TTC549 (cell line): ENCODE measurements around the gene VASH1.
"Not testable (repeated sequence)": the region's sequence is repeated elsewhere in the genome, so short reads cannot be mapped to it uniquely, and the experiment has no call there.

ENCODE experiments used
- FAIRE-seq: peaks from 2 replicates; lab custom pipeline; 2012; peaks lifted over from hg19 to GRCh38; lab: Jason Lieb, UNC

The VASH1 gene

DNA sequence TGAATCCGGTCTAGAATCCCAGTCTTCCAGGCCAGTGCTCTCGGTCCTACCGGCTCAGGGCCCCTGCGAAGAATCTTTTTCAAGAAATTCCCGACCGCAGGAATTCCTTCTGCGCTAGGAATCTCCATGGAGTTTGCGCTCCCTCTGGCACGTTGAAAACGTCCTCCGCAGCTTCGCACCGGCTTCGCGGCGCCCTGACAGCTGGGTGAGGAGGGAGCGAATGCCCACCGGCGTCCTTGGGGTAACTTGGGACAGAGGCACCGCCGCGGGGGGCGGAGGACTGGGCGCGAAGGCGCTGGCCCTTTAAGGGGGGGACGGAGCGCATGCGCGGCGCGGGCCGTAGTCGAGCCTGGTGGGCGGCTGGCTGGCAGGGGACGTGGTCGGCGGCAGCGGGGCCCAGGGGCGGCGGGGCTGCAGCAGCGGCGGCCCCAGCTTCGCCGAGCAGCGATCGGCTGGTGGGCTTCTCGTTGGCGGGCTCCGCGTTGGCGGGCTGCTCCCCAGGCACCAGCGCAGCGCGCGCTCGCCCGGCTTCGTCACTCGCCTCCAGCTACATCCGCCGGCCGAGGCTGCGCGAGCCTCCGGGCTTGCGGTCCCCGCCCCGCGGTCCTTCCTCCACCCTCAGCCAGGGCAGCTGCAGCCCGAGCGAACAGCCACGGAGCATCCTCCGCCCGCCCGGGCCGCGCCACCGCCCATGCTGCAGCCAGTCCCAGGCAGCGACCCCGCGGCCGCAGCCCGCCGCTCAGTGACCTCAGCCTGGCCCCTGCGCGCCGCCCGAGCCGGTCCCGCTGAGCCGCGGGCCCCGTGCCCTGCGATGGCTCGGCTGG lies at the start of gene VASH1:
TSS of gene VASH1 (plus strand) at position 333 of the 824 bp plus-strand sequence. CDS start 1,354 bp downstream, outside the sequence.
- FAIRE-seq, result no peak

DNA sequence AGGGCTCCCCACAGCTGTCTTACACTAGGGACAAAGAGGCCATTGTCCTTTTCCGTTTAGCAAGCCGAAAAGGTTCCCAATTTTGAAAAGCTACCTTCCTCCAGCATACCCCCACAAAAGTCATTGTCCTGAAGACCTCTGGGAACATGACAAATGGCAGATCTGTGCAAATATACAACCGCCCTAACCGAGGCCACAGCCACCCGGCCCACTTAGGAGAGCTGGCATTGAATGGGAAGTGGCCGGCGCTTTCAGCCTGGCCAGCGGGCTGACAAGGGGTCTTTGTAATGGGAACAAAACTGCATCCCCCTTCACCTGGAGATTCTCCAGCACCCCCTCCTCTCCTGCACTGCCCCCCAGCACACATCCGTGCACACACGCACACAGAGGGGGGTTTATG lies 48.1 kb upstream of the VASH1 start:
- FAIRE-seq, result no peak

DNA sequence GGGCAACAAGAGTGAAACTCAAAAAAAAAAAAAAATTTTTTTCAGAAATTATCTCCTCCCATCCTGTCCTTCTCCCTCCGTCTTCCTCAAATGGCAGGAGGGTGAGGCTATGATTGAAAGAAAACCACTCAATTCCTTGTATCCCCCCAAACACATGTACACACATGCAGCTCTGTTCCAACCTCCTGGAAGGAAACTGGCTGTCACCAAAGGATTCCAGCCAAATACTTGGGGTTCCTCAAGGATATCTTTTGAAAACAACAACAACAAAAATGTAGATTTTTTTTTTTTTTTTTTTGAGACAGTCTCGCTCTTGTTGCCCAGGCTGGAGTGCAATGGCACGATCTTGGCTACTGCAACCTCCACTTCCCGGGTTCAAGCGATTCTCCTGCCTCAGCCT lies 46.8 kb upstream of the VASH1 start:
- FAIRE-seq, result no peak

DNA sequence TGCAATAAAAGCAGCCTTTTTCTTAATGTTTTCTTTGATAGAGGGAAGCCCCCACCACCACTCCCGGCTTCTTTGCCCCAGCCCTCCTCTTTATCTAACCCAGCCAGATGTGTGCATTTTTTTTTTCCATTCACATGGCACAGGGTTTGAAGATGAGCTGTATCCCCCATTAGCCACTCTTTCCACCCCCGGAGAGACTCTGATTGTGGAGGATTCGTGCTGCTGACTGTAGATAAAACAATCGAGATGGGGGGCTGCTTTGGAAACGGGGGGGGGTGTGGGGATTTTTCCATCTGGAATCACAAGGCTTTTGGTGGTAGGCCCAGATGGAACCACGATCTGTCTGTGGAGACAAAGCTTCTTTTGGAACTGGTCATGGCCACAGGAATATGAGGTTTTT lies 46.2 kb upstream of the VASH1 start:
- FAIRE-seq, result no peak

DNA sequence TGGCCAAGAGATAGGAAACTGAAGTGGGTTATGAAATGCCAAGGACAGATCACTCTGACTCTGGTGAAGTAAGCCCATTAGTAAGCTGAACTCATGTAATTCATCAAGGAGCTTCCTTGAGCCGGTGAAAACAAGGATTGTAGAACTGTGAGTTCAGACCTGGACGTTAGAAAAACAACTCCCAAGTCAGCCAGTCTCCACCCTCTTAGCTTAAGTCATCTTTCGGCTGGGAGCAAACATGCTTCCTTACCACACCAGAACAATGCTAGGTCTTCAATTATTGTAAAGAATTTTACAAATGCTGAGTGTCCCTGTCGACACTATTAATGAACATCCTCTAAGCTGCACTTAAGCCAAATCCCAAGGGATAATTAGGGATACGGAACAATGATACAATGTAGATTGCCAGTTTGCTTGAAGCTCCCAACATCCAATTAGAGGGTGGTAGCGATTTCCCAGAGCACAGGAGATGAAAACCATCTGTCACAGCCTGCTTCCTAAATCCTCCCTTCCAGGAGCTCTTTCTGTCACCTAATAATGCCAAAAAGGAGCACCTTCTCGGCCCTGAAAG lies 45.7 kb upstream of the VASH1 start:
- no peak for FAIRE-seq

DNA sequence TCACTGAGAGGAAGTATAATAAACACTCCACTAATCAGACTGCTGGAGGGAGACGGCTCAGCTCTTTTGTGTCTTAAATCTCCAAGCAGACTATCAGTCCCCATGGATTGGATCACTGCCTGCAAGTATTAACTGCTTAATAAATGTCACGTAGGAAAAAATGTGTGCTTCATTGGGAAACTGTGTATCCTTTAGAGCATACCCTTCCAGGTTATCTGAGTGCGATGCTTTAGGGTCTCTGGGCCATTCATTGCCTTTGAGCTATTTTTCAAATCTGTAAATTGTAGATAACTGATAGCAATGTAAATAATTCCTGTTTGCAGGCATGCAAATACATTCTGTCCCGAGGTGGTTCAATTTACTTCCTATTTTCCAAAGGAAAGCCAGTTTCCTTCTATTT lies 45.0 kb upstream of the VASH1 start:
- no peak for FAIRE-seq

DNA sequence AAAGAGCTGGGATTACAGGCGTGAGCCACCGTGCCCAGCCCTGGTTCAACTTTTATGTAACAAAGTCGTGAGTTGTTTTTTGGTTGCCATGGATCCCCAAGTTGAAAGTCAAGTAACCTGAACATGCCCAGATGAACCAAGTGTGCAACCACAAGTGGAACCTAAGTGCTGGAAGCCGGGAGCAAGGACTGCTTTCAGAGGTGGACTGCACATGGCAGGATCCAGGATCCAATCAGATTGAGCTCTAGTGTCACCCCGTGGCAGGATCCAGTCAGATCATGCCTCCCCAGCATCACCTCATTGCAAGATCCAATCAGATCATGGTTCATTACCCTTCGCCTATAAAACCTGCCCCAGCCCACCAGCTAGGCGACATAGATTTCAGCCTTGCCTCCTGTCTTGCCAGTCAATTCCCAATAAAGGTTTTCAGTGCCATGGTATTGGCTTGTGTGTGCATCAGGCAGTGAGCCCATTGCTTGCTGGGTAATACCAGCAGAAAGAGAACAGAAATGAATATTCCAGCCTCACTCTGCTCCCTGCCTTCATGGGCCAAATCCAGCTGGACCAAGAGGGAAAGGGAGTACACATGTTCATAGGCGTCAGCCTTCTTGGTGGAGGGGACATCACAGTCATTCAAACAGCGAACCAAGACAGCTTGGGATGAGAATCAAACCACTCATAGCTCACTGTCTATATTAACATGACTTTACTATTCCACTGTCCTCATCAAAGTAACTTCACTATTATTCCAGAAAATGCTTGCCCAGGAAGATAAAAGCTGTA lies 43.6 kb upstream of the VASH1 start:
- no peak for FAIRE-seq

DNA sequence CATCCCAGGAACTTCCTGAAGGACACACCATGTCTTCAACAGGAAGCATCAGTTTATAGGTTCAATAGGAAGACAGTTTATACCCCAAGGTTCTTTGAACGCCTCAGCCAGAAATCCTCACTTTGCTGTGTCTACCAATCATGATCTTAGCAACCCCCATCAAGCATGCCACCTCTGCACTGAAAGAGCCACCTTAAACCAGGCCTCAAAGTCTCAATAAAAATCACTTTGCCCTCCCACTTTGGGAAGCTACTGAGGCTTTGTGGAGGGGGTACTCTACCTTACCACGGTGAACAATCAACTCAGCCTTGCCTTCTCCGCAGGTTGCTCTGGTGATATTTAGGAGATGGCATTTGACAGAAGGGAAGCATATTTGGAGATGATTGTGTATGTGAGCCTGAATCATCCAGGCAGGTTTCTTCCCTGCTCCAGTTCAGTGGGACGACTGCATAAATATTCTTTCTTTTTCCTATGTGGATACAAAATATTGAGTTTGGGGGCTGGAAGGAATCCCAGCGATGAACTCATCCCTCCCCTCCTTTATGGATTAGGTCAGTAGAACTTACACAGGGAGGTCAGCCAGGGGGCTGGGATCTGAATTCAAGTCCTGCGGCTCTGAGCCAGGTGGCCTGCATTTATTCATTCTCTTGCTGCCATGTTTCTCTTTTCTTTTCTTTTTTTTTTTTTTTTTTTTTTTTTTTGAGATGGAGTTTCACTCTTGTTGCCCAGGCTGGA lies 42.8 kb upstream of the VASH1 start:
- FAIRE-seq, result no peak

DNA sequence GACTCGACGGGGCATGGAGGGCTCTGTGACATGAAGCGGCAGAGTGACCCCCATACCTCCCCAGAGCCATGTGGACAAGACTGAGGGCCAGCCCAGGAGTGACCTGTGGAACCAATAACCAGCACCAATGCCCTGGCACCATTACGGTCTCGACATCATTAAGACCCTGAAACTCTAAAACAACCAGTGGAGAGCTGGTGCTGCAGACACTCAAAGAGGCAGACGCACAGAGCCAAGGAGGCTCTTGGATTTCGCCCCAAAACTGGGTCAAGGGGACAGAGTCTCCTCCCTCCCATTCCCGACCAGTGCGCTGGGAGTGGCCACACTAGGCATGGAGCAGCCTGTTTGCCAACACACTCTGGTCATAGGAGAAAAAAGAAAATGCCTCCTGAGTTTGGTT lies 41.6 kb upstream of the VASH1 start:
- no peak for FAIRE-seq

DNA sequence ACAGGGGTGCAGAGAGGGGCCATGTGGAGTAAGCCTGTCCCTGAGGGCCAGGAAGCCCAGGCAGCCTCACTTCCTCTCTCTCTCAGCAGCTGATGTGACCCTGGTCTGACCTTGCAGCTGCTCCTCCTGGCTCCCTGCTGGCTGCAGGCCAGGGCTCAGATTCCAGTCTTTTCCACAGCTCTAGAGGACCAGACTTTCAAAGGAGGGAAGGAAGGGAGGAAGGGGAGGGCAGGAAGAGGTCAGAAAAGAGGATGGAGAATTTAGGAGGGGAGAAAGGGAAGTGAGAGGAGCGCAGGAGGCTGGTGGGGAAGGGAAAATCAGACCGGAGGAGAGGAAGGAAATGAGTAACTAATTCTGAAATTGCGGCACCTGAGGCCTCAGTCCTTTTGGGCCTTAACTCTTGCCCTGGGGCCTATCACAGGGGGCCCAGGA lies 40.9 kb upstream of the VASH1 start:
- FAIRE-seq, result no peak

DNA sequence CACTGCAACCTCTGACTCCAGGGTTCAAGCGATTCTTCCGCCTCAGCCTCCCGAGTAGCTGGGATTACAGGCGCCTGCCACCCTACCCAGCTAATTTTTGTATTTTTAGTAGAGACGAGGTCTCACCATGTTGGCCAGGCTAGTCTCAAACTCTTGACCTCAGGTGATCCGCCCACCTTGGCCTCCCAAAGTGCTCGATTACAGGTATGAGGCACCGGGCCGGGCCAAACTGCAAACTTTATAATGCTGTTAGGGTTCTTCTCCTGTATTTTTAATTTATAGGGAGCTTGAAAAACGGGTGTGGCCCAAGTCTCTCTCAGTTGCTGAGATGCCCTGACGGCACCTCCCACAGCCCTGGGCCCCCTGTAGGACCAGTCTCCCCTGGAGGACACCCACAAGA lies 39.8 kb upstream of the VASH1 start:
- FAIRE-seq, result not testable (repeated sequence)

DNA sequence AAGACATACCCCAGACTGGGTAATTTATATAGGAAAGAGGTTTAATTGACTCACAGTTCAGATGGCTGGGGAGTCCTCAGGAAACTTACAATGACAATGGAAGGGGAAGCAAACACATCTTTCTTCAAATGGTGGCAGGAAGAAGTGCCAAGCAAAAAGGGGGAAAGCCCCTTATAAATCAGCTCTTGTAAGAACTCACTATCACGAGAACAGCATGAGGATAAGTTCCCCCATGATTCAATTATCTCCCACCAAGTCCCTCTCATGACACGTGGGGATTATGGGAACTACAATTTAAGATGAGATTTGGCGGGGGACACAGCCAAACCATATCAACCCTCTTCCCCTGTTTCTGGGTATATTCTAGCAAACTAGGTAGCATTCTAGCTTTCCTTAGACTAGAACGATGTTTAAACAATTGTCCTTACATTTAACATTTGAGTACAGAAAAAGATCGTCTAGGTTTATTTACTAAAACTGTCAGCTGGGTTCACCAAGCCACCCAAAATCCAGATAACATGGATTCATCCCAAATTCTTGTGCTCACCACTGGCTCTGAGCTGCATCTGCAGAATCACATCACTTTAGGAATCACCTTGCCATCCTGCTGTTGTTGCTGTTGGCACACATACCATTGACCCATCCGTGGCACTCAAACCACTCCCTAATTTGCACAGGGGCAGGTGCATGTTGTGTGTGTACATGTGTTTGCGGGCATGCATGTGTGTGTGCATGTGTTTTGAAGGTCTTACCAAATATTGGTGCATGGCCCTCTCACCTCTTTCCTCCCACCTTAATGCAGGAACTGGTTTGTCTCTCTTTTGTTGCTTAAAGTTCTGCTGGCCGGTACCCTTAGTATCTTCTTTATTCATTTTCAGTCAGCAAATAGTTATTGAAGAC lies 36.4 kb upstream of the VASH1 start:
- no peak for FAIRE-seq

DNA sequence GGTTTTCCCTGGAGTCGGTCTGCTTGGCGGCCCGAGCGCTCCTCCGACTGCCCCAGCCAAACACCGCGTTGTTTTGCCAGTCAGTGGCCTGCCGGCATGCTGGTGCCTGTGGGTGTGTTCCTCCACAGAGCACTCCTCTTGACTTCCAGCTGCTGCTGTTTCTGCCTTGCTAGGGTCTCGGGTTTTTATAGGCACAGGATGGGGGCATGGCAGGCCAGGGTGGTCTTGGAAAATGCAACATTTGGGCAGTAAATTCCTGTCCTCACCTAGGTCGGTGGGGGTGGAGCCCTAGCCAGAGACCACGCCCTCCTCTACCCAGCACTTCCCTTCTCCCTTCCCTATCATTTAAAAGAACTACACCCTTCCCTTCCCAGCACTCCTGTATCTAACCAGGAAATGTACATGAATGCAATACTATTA lies 34.7 kb upstream of the VASH1 start:
- no peak for FAIRE-seq

DNA sequence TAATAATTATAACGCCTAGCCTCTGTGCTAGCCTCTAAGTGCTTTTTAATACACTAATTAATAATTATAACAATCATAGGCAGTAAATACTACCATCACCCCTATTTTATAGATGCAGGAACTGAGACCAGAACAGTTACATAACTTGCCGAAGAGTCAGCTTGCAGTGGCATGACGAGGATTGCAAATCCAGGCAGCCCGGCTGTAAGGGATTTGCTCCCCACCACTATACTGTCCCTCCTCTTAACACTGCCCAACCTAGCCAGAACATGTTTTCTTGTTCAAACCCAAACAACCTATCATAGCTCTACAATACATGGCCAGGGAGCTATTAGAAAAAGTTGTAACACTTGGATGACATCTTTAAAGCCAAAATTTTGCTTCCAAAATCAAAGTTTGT lies 33.9 kb upstream of the VASH1 start:
- FAIRE-seq, result no peak

DNA sequence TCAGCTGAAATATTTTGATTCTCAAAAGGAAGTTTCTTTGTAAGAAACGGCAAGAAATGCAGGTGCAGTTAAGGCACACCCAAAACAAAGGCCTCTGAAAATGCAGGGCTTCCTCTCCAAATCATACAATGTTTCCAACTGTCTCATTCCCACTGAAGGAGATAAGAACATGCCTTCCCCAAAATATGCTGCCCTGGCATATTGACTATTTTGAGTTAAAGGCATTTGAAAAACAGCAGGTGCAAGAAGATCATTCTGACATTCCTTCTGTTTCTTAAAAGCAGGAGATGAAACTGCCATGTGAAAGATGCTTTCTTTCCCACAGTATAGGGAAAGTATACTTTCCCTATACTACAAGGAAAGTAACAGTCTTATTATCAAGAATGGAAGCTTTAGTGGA lies 33.4 kb upstream of the VASH1 start:
- no peak for FAIRE-seq

DNA sequence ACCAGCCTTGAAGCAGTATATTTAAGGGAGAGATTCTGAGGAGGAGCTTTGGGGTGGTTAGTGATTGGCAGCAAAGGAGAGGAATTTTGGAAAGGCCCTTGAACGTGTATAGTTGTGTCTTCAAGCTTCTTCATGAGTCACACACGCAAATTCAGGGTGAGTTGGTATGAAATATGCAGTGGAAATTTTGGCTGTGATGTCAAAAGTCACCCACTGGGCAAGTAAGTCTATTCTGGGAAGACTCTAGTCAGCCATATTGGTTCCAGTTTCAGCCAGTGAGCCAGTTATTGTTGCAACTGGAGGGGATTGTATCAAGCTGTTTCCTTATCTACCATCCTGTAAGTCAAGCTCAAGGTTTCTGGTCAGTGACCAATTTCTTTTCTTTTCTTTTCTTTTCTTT lies 32.0 kb upstream of the VASH1 start:
- FAIRE-seq, result no peak

DNA sequence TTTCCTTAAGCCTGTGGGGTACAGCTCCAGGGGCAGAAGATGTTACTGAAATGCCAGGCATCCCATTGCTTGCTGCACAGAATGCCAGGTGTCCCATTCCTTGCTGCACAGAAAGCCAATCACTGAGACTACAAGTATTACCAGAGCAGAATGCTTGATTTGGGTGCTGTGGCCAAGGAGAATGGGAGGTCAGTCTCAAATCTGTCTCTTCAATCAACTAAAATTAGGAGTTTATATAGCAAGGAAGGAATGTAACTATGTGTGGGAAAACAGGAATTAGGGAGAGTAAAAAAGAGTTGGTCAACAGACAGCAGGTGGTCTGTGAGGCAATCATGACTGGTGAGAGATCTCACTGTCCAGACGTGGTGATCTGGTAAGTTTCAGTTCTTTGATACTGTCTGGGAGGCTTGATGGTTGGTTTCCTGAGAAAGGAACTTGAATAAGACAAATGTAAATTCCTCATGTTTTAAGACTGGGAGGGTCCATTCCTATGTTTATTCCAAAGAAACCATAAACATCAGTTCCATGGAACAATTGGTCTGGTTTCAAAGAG lies 31.2 kb upstream of the VASH1 start:
- FAIRE-seq, result no peak

DNA sequence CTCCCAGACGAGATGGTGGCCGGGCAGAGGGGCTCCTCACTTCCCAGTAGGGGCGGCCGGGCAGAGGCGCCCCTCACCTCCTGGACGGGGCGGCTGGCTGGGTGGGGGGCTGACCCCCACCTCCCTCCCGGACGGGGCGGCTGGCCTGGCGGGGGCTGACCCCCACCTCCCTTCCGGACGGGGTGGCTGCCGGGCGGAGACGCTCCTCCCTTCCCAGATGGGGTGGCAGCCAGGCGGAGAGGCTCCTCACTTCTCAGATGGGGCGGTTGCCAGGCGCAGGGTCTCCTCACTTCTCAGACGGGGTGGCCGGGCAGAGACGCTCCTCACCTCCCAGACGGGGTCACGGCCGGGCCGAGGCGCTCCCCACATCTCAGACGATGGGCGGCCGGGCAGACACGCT lies 26.8 kb upstream of the VASH1 start:
- FAIRE-seq, result not testable (repeated sequence)

DNA sequence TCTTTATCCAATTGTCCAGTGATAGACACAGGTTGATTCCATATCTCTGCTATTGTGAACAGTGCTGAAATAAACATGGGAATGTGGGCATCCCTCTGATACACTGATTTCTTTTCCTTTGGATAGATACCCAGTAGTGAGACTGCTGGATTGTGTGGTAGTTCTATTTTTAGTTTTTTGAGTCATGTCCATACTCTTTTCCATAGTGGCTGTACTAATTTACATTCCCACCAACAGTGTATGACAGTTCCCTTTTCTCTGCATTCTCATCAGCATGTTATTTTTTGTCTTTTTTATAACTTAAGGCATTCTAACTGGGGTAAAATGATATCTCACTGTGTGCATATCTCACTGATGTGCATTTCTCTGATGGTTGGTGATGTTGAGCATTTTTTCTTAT lies 24.8 kb upstream of the VASH1 start:
- FAIRE-seq, result no peak

DNA sequence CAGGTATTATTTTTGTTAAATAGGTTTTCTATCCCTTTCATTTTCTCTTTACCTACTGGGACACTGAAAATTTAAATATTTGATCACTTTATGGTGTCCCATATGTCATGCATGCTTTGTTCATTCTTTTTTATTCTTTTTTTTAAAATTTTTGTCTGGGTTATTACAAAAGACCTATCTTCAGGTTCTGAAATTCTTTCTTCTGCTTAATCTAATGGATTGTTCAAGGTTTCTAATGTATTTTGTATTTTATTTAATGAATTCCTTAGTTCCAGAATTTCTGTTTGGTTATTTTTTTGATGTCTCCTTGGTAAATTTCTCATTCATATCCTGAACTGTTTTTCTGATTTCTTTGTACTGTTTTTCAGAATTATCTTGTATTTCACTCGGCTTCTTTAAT lies 20.2 kb upstream of the VASH1 start:
- FAIRE-seq, result no peak

DNA sequence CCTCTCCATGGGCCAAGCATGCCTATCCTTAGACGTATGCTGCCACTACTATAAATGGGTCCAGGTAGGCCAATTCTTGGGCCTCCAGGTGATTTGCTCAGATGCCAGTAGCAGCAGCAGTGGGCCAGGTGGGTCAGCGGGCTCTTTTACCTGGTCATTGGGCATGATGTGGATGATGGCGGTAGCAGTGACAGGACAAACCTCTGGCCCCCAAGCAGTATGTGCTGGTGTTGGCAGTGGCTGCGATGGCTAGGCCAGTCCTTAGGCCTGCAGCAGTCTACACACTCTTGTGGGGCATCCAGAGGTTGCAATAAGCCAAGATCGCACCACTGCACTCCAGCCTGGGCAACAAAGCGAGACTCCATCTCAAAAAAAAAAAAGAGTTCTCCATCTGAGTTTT lies 19.1 kb upstream of the VASH1 start:
- FAIRE-seq, result no peak
